Spleen (tissue), 13 donors: ENCODE data around the gene SELENOT. TPM values are rescaled to one million over a fixed set of nuclear protein-coding genes. Genes with fewer than 3 reads are reported as not detected.

ENCODE experiments used
- DNase-seq: peaks from one replicate; pipeline ENCODE4 v3.0.0-alpha.2; 2020
- H3K27ac ChIP-seq, 8 donors: fragments of 200-600 bp; sonication (generic) in 7 of 8; 1 replicate in 4 of 8; 2 replicates in 4 of 8; pipeline versions ENCODE4 v1.5.0 to v1.8.0; 2016 to 2021; ENCODE audit warnings: inconsistent platforms in 4 of 8, mild to moderate bottlenecking in 4 of 8, moderate library complexity in 1 of 8
- H3K27me3 ChIP-seq, 7 donors: fragments of 200-600 bp; sonication (generic) in 6 of 7; replicated peaks in 1 of 7; 1 replicate in 4 of 7; 2 replicates in 3 of 7; pipeline versions ENCODE4 v1.5.0 to v1.8.0; 2016 to 2021; ENCODE audit warnings: inconsistent platforms in 3 of 7, mild to moderate bottlenecking in 1 of 7
- H3K36me3 ChIP-seq, 6 donors: fragments of 200-600 bp; sonication (generic) in 5 of 6; 1 replicate in 4 of 6; 2 replicates in 2 of 6; pipeline versions ENCODE4 v1.5.0 to v1.8.0; 2016 to 2021; ENCODE audit warnings: inconsistent platforms in 2 of 6
- H3K4me1 ChIP-seq, 6 donors: fragments of 200-600 bp; sonication (generic) in 5 of 6; 1 replicate in 3 of 6; 2 replicates in 3 of 6; pipeline versions ENCODE4 v1.5.0 to v1.8.0; 2016 to 2021; ENCODE audit warnings: inconsistent platforms in 3 of 6
- H3K4me3 ChIP-seq, 8 donors: fragments of 200-600 bp; sonication (generic) in 7 of 8; 1 replicate in 4 of 8; 2 replicates in 4 of 8; pipeline versions ENCODE4 v1.5.0 to v1.8.0; 2016 to 2021; ENCODE audit warnings: inconsistent platforms in 4 of 8, mild to moderate bottlenecking in 4 of 8, moderate library complexity in 2 of 8
- H3K9me3 ChIP-seq, 8 donors: fragments of 200-600 bp; sonication (generic) in 7 of 8; 1 replicate in 4 of 8; 2 replicates in 4 of 8; pipeline versions ENCODE4 v1.5.0 to v1.8.0; 2016 to 2021; ENCODE audit warnings: inconsistent platforms in 4 of 8
- CTCF ChIP-seq, 11 experiments: fragments of 200-600 bp in 7 of 11; fragments of 450-650 bp in 4 of 11; sonication (generic) in 4 of 11; IDR thresholded peaks in 8 of 11; conservative IDR thresholded peaks in 3 of 11; 1 replicate in 7 of 11; 2 replicates in 4 of 11; pipeline versions ENCODE4 v1.4.0 to v1.8.0; 2016 to 2021; ENCODE audit warnings: antibody characterized with exemption in 11 of 11, inconsistent platforms in 4 of 11, mild to moderate bottlenecking in 1 of 11
- POLR2A ChIP-seq, 3 donors: fragments of 450-650 bp; IDR thresholded peaks; one replicate each; pipeline ENCODE4 v1.5.1; 2017; ENCODE audit warnings: antibody characterized with exemption in 3 of 3, mild to moderate bottlenecking in 1 of 3
- POLR2AphosphoS5 ChIP-seq, 3 donors: sonication (generic); formaldehyde crosslinking; IDR thresholded peaks; one replicate each; pipeline ENCODE4 v1.5.1; 2017; ENCODE audit warnings: antibody characterized with exemption in 3 of 3
- WGBS, 5 donors: extraction: QIAGEN DNeasy Blood & Tissue Kit in 3 of 5; methylation state at CpG; one replicate each; pipeline versions ENCODE4 v1.1.5 to v1.1.7; 2013 to 2018; 5-methylcytosine and 5-hydroxymethylcytosine counted together
- intact Hi-C: fragments of 100-400 bp; cut with DNase I; formaldehyde crosslinking; loops from one replicate; pipeline ENCODE4 v1.15.0; 2023; ENCODE audit warnings: low total_unique reads
- long read RNA-seq, 2 donors: transcript quantifications; one replicate each; lab custom pipeline, GENCODE V29; 2026
- polyA plus RNA-seq, 3 donors: library from polyadenylated mRNA; stranded (reverse); fragments of 200-250 nt; gene quantifications; one replicate each; pipeline ENCODE4 v1.2.1, GENCODE V29; 2013
- total RNA-seq, 7 donors: library from RNA; depleted of rRNA in 3 of 7; stranded (reverse); fragments of >200 nt in 3 of 7; fragmentation: NEBNext Ultra II Directional in 4 of 7; extraction: Animal tissue kit (Norgen Biotek cat#: 25700) in 4 of 7; gene quantifications; one replicate each; pipeline versions ENCODE4 v1.1.0 to v1.2.1, GENCODE V29; 2016 to 2021
- donor health status: healthy with polysubstance abuse.
- donor health status: DM: no; HTN: no; CAD: no; lungs with moderate emphysema.
- donor health status: DM: no; HTN: no; CAD: no.
- donor health status: Bipolar disorder and iron deficiency.
- donor health status: healthy.
- donor health status: DM: no; HTN: no; CAD: no.
- donor health status: DM: yes; HTN: yes; CAD: no.

The SELENOT gene
- total RNA-seq: 100 to 1,000 TPM in 5 of 7 donors, 10 to 100 TPM in 2; 98.2 to 180 (median 117) TPM
- polyA plus RNA-seq: 10 to 100 TPM; 34.6 to 71.7 (median 59.5) TPM
- long read RNA-seq, donor 1, transcript SELENOT-201 (2 exons, 585 nt): minor isoform, 5 of 48 reads
- long read RNA-seq, donor 1, transcript SELENOT-202 (6 exons, 3,469 nt): major isoform, 30 of 48 reads
- long read RNA-seq, donor 1, partial matches to known transcripts: 13 of 48 reads
- long read RNA-seq, donor 1, other reads (novel, unspliced or antisense): 0 of 48 reads
- long read RNA-seq, donor 2, transcript SELENOT-202 (6 exons, 3,469 nt): major isoform, 40 of 43 reads
- long read RNA-seq, donor 2, partial matches to known transcripts: 0 of 43 reads
- long read RNA-seq, donor 2, other reads (novel, unspliced or antisense): 0 of 43 reads

- Histone ChIP-seq H3K4me3 (peak within 1 kb of the TSS; percentile 44 to 80 (median 64)), H3K27me3 (no peaks in the 10 kb centered on the region), H3K27ac (peak within 1 kb of the TSS; percentile 93 to 100 (median 98)), H3K4me1 (peaks cover 18 to 86% (median 63%) of the 10 kb centered on the region in 6 donors), H3K9me3 (no peaks in the 10 kb centered on the region), H3K36me3 (peaks cover 0 to 12% (median 0%) of the 10 kb centered on the region in 6 donors)
- TF ChIP-seq CTCF (IDR thresholded peaks at IDR 0.05 in 8 of 11, conservative IDR thresholded peaks at IDR 0.05 in 3 of 11) (peak in 8 of 11 experiments; percentile 11 to 56 (median 34)), POLR2A (IDR thresholded peaks at IDR 0.05) (peak; percentile 13 to 96 (median 77)), POLR2AphosphoS5 (IDR thresholded peaks at IDR 0.05) (peak; percentile 98 to 99 (median 99))
- WGBS, 5 donors: 0 to 1% (median 0%) methylated on average over 43 to 69 of the region's 69 CpGs
- peak; percentile 98 for DNase-seq
- intact Hi-C loops: no loop called here
Measured at GRCh38 chr3:150603153-150603979, at the start of gene SELENOT. Gene SELENOT (plus strand): TSS chr3:150603321. CDS start chr3:150603363, 42 bp downstream.

GRCh38 chr3:150555859-150556436 is 47.2 kb upstream of the SELENOT start:
- 86 to 97% (median 90%) methylated on average over 4 of the region's 4 CpGs for WGBS, 5 donors
- Histone ChIP-seq H3K36me3 (peaks cover 0 to 92% (median 47%) of the 10 kb centered on the region in 6 donors), H3K4me1 (peaks cover 3 to 42% (median 5%) of the 10 kb centered on the region in 6 donors), H3K9me3 (no peaks in the 10 kb centered on the region), H3K27ac (peak overlapping the region in 1 of 8 donors; percentile 12), H3K4me3 (no peak overlapping the region), H3K27me3 (no peaks in the 10 kb centered on the region)
- no peak for DNase-seq
- TF ChIP-seq CTCF (IDR thresholded peaks at IDR 0.05 in 8 of 11, conservative IDR thresholded peaks at IDR 0.05 in 3 of 11) (no peak), POLR2A (IDR thresholded peaks at IDR 0.05) (no peak), POLR2AphosphoS5 (IDR thresholded peaks at IDR 0.05) (no peak)
- intact Hi-C loops: no loop called here

GRCh38 chr3:150556792-150557191 is 46.3 kb upstream of the SELENOT start:
- peaks cover 0 to 92% (median 47%) of the 10 kb centered on the region in 6 donors for H3K36me3 ChIP-seq
- TF ChIP-seq POLR2AphosphoS5 (IDR thresholded peaks at IDR 0.05) (no peak), CTCF (IDR thresholded peaks at IDR 0.05 in 8 of 11, conservative IDR thresholded peaks at IDR 0.05 in 3 of 11) (no peak), POLR2A (IDR thresholded peaks at IDR 0.05) (no peak)

More at GRCh38 chr3:150556792-150557191, 46.3 kb upstream of the SELENOT start:
- no peak for DNase-seq
- Histone ChIP-seq H3K27me3 (no peaks in the 10 kb centered on the region), H3K4me3 (no peak overlapping the region), H3K4me1 (peaks cover 0 to 36% (median 2%) of the 10 kb centered on the region in 6 donors), H3K27ac (peak overlapping the region in 1 of 8 donors; percentile 0), H3K9me3 (no peaks in the 10 kb centered on the region)
- 74 to 80% (median 78%) methylated on average over 2 of the region's 2 CpGs for WGBS, 5 donors
- intact Hi-C loops: no loop called here
